ENCODE data around the gene CLCA4.

CLCA4 gene

GRCh38 chr1:86530211-86530845, 16.6 kb upstream of the CLCA4 start:
- Histone ChIP-seq H3K9me3 (ENCODE audit: control insufficient read depth, low read length) (no peaks in the 10 kb centered on the region), H3K4me1 (ENCODE audit: control insufficient read depth, insufficient read depth, low read length, poor library complexity, severe bottlenecking) (no peaks in the 10 kb centered on the region), H3K36me3 (ENCODE audit: control insufficient read depth, insufficient read depth, low read length) (no peaks in the 10 kb centered on the region), H3K4me3 (ENCODE audit: extremely low read depth, insufficient read depth, low read length, poor library complexity, severe bottlenecking) (no peak overlapping the region), H3K27ac (ENCODE audit: low read depth, low read length, severe bottlenecking) (no peak overlapping the region)
- 100% methylated on average over 1 of the region's 3 CpGs; no CpG with 5 or more reads in 1 of the 2 experiments for WGBS, 2 experiments (ENCODE audit: insufficient coverage in 2 of 2)

DNA sequence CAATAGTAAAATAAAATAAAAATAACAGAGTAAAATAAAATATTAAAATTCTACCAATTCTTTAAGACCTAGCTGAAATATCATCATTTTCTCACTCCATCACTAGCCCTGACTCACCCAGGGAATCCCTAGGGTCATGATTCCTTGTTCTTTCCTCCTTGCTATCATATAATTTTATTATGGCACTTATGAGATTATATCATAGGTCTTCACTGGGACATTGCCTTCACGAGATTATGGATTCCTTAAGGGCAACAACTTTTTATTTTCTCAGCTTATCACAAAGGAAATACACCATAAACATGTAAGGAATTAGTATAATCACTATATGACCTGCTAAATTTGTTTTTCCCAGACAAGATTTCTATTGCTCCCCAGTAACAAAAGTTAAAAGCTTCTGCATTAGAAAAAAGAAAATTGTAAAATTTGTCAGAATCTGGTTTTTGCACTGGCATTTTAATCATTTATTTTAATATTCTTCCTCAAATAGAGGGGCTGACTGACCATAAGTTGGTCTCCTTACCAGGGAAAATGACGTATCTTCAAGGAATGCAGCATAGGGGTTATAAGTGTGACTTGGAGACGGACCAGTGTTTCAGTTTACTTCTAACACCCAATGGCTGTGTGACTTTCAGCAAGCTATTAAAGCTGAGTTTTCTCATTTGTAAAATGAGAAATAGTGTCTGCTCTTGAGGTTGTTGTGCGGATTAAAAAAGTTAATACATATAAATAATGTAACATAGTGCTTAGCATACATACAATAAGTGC, 8.8 kb upstream of the CLCA4 start:
- Histone ChIP-seq H3K4me1 (ENCODE audit: control insufficient read depth, insufficient read depth, low read length, poor library complexity, severe bottlenecking) (peaks cover 4% of the 10 kb centered on the region), H3K4me3 (ENCODE audit: extremely low read depth, insufficient read depth, low read length, poor library complexity, severe bottlenecking) (no peak overlapping the region)
- WGBS, 2 experiments (ENCODE audit: insufficient coverage in 2 of 2): 60 to 100% methylated on average over 1 of the region's 4 CpGs

DNA sequence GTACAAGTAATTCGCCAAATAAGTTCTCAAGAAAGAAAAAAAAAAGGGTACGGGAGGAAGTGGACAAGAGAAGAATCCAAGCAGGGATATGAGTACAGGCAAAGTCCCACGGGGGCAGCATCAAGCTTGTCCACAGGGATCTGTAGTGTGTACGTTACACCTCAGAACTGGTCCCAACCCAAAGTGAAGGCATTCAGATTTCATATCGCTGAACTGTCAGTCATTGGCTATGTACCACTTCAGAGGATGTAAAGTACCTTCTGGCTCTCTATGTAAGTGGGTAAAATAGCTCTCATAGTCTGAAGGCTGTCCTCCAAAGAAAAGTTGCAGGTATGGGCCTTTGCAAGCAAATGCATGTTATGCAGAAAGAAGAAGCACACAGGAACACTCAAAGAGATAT, 8.1 kb upstream of the CLCA4 start:
- no peaks in the 10 kb centered on the region for H3K36me3 ChIP-seq (ENCODE audit: control insufficient read depth, insufficient read depth, low read length)
- no peak overlapping the region for H3K4me3 ChIP-seq (ENCODE audit: extremely low read depth, insufficient read depth, low read length, poor library complexity, severe bottlenecking)
- no peak overlapping the region for H3K27ac ChIP-seq (ENCODE audit: low read depth, low read length, severe bottlenecking)
- H3K4me1 ChIP-seq (ENCODE audit: control insufficient read depth, insufficient read depth, low read length, poor library complexity, severe bottlenecking): peaks cover 4% of the 10 kb centered on the region
- no peaks in the 10 kb centered on the region for H3K9me3 ChIP-seq (ENCODE audit: control insufficient read depth, low read length)
- WGBS, 2 experiments (ENCODE audit: insufficient coverage in 2 of 2): 92 to 94% methylated on average over 5 of the region's 5 CpGs

More for the DNA sequence above, 8.8 kb upstream of the CLCA4 start:
- H3K27ac ChIP-seq (ENCODE audit: low read depth, low read length, severe bottlenecking): no peak overlapping the region
- no peaks in the 10 kb centered on the region for H3K9me3 ChIP-seq (ENCODE audit: control insufficient read depth, low read length)
- no peaks in the 10 kb centered on the region for H3K36me3 ChIP-seq (ENCODE audit: control insufficient read depth, insufficient read depth, low read length)

- peaks cover 4% of the 10 kb centered on the region for H3K4me1 ChIP-seq (ENCODE audit: control insufficient read depth, insufficient read depth, low read length, poor library complexity, severe bottlenecking)
- no peak overlapping the region for H3K4me3 ChIP-seq (ENCODE audit: extremely low read depth, insufficient read depth, low read length, poor library complexity, severe bottlenecking)
- no peaks in the 10 kb centered on the region for H3K9me3 ChIP-seq (ENCODE audit: control insufficient read depth, low read length)
- no peak overlapping the region for H3K27ac ChIP-seq (ENCODE audit: low read depth, low read length, severe bottlenecking)
- no peaks in the 10 kb centered on the region for H3K36me3 ChIP-seq (ENCODE audit: control insufficient read depth, insufficient read depth, low read length)
- 100% methylated on average over 1 of the region's 2 CpGs for WGBS, 2 experiments (ENCODE audit: insufficient coverage in 2 of 2)
These were observed 5.0 kb upstream of the CLCA4 start for GRCh38 chr1:86541859-86542258.

DNA sequence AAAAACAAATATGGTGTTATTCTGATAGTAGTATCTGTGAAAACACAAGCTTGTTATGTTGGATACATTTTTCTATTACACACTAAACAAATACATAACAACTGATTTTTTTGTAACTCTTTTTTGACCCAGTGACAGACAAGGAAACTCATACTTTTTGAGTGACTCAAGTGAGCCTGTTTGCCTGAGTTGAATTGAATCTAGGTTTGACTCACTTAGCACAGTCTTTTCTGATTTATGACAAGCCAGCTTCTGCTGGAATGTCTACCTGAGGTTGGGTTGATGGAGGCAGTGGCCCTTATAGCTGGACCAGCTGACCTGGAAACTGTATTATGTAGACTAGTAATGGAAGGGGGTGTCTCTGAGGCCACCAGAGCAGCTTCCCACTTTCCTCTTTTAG, 4.2 kb upstream of the CLCA4 start:
- H3K4me3 ChIP-seq (ENCODE audit: extremely low read depth, insufficient read depth, low read length, poor library complexity, severe bottlenecking): no peak overlapping the region
- H3K27ac ChIP-seq (ENCODE audit: low read depth, low read length, severe bottlenecking): no peak overlapping the region
- H3K4me1 ChIP-seq (ENCODE audit: control insufficient read depth, insufficient read depth, low read length, poor library complexity, severe bottlenecking): peaks cover 4% of the 10 kb centered on the region
- no peaks in the 10 kb centered on the region for H3K9me3 ChIP-seq (ENCODE audit: control insufficient read depth, low read length)
- no peaks in the 10 kb centered on the region for H3K36me3 ChIP-seq (ENCODE audit: control insufficient read depth, insufficient read depth, low read length)

GRCh38 chr1:86548839-86549238, 2.0 kb downstream of the CLCA4 start:
- Histone ChIP-seq H3K9me3 (ENCODE audit: control insufficient read depth, low read length) (no peaks in the 10 kb centered on the region), H3K27ac (ENCODE audit: low read depth, low read length, severe bottlenecking) (no peak overlapping the region), H3K36me3 (ENCODE audit: control insufficient read depth, insufficient read depth, low read length) (no peaks in the 10 kb centered on the region), H3K4me3 (ENCODE audit: extremely low read depth, insufficient read depth, low read length, poor library complexity, severe bottlenecking) (no peak overlapping the region), H3K4me1 (ENCODE audit: control insufficient read depth, insufficient read depth, low read length, poor library complexity, severe bottlenecking) (no peaks in the 10 kb centered on the region)

DNA sequence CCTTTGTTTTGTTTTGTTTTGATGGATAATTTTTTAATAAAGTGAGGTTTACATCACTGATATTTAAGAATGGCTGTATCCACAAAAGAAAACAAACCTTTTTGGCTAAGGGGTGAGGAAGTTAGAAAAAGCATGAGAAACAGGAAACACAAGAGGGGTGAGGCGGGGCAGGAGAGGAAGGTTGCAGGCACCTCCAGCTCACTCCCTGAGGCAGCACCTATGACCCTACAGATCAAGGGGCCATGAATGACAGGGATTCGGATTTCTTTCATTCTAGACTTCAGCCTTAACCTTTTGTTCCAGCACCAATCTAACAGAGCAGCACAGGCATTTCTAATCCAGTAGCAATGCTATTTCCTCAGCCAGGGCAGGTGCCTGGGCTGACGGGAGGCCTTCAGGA, 4.4 kb downstream of the CLCA4 start:
- no peaks in the 10 kb centered on the region for H3K4me1 ChIP-seq (ENCODE audit: control insufficient read depth, insufficient read depth, low read length, poor library complexity, severe bottlenecking)
- no peaks in the 10 kb centered on the region for H3K36me3 ChIP-seq (ENCODE audit: control insufficient read depth, insufficient read depth, low read length)

GRCh38 chr1:86552376-86552775, 5.5 kb downstream of the CLCA4 start:
- Histone ChIP-seq H3K27ac (ENCODE audit: low read depth, low read length, severe bottlenecking) (no peak overlapping the region), H3K4me3 (ENCODE audit: extremely low read depth, insufficient read depth, low read length, poor library complexity, severe bottlenecking) (no peak overlapping the region), H3K36me3 (ENCODE audit: control insufficient read depth, insufficient read depth, low read length) (no peaks in the 10 kb centered on the region), H3K4me1 (ENCODE audit: control insufficient read depth, insufficient read depth, low read length, poor library complexity, severe bottlenecking) (no peaks in the 10 kb centered on the region), H3K9me3 (ENCODE audit: control insufficient read depth, low read length) (no peaks in the 10 kb centered on the region)
- WGBS, 2 experiments (ENCODE audit: insufficient coverage in 2 of 2): 95 to 96% methylated on average over 19 of the region's 19 CpGs

More for the DNA sequence above, 4.4 kb downstream of the CLCA4 start:
- WGBS, 2 experiments (ENCODE audit: insufficient coverage in 2 of 2): 88 to 97% methylated on average over 3 of the region's 3 CpGs
- no peak overlapping the region for H3K4me3 ChIP-seq (ENCODE audit: extremely low read depth, insufficient read depth, low read length, poor library complexity, severe bottlenecking)
- H3K27ac ChIP-seq (ENCODE audit: low read depth, low read length, severe bottlenecking): no peak overlapping the region
- no peaks in the 10 kb centered on the region for H3K9me3 ChIP-seq (ENCODE audit: control insufficient read depth, low read length)

DNA sequence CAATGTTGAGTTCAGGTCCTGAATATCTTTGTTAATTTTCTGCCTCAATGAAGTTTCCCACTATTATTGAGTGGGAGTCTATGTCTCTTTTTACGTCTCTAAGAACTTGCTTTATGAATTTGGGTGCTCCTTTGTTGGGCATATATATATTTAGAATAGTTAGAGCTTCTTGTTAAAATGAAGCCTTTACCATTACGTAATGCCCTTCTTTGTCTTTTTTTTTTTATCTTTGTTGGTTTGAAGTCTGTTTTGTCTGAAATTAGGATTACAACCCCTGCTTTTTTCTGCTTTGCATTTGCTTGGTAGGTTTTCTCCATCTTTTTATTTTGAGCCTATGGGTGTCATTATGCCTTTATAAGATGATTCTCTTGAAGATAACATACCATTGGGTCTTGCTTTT, 10.9 kb downstream of the CLCA4 start:
- Histone ChIP-seq H3K9me3 (ENCODE audit: control insufficient read depth, low read length) (no peaks in the 10 kb centered on the region), H3K4me1 (ENCODE audit: control insufficient read depth, insufficient read depth, low read length, poor library complexity, severe bottlenecking) (no peaks in the 10 kb centered on the region), H3K36me3 (ENCODE audit: control insufficient read depth, insufficient read depth, low read length) (no peaks in the 10 kb centered on the region), H3K4me3 (ENCODE audit: extremely low read depth, insufficient read depth, low read length, poor library complexity, severe bottlenecking) (no peak overlapping the region), H3K27ac (ENCODE audit: low read depth, low read length, severe bottlenecking) (no peak overlapping the region)
- WGBS, 2 experiments (ENCODE audit: insufficient coverage in 2 of 2): no CpG with 5 or more reads among the region's 2 CpGs

DNA sequence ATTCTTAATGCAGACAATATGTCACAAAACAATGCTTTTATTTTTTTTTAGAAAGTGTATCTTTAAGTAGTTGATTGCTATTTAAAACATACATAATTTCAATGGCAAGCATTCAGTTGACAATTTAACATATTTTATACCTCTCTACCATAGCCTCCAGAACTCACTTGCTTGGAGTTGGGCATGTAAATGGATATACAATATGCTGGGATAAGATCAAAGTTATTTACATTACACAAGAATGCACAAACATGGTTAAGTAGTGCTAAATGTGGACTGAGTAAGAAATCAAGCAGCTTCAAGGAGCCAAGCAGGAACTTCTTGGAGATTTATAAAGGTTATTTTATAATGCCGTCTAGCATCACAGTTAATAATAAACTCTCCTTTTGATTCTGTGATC, 17.0 kb downstream of the CLCA4 start:
- no peak overlapping the region for H3K4me3 ChIP-seq (ENCODE audit: extremely low read depth, insufficient read depth, low read length, poor library complexity, severe bottlenecking)
- WGBS, 2 experiments (ENCODE audit: insufficient coverage in 2 of 2): no CpG with 5 or more reads among the region's 1 CpG
- H3K4me1 ChIP-seq (ENCODE audit: control insufficient read depth, insufficient read depth, low read length, poor library complexity, severe bottlenecking): no peaks in the 10 kb centered on the region
- H3K36me3 ChIP-seq (ENCODE audit: control insufficient read depth, insufficient read depth, low read length): no peaks in the 10 kb centered on the region
- H3K9me3 ChIP-seq (ENCODE audit: control insufficient read depth, low read length): no peaks in the 10 kb centered on the region
- H3K27ac ChIP-seq (ENCODE audit: low read depth, low read length, severe bottlenecking): no peak overlapping the region

DNA sequence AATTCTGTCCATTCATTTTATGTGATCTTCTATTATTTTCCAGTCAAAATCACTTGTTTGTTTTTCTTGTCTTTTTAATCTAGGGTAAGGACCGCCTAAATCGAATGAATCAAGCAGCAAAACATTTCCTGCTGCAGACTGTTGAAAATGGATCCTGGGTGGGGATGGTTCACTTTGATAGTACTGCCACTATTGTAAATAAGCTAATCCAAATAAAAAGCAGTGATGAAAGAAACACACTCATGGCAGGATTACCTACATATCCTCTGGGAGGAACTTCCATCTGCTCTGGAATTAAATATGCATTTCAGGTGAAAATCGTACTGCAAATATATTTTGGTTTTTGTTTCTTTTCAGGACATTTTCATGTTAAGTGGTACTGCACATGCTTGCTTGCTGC, 20.5 kb downstream of the CLCA4 start:
- no CpG with 5 or more reads among the region's 3 CpGs for WGBS, 2 experiments (ENCODE audit: insufficient coverage in 2 of 2)
- H3K9me3 ChIP-seq (ENCODE audit: control insufficient read depth, low read length): no peaks in the 10 kb centered on the region
- no peaks in the 10 kb centered on the region for H3K36me3 ChIP-seq (ENCODE audit: control insufficient read depth, insufficient read depth, low read length)
- no peak overlapping the region for H3K4me3 ChIP-seq (ENCODE audit: extremely low read depth, insufficient read depth, low read length, poor library complexity, severe bottlenecking)
- no peaks in the 10 kb centered on the region for H3K4me1 ChIP-seq (ENCODE audit: control insufficient read depth, insufficient read depth, low read length, poor library complexity, severe bottlenecking)
- H3K27ac ChIP-seq (ENCODE audit: low read depth, low read length, severe bottlenecking): no peak overlapping the region
